IMR-90 (cell line): ENCODE results near the gene DHRS12.

Experiments
- BHLHE40 ChIP-seq: fragments of 150-350 bp; IDR thresholded peaks from 2 replicates; pipeline ENCODE4 v1.6.1; 2016; ENCODE audit warnings: mild to moderate bottlenecking, low read depth, low read length
- MXI1 ChIP-seq: IDR thresholded peaks from 2 replicates; pipeline ENCODE4 v1.6.1; 2012; ENCODE audit warnings: low read depth, mild to moderate bottlenecking, low read length, moderate library complexity, borderline replicate concordance
- POLR2A ChIP-seq: IDR thresholded peaks from 2 replicates; pipeline ENCODE4 v1.6.1; 2012; ENCODE audit warnings: mild to moderate bottlenecking, low read depth, low read length
- RFX5 ChIP-seq: IDR thresholded peaks from 2 replicates; pipeline ENCODE4 v1.8.0; 2012; ENCODE audit warnings: low read depth, mild to moderate bottlenecking, low read length, moderate library complexity
- SMC3 ChIP-seq: fragments of 150-350 bp; IDR thresholded peaks from 2 replicates; pipeline ENCODE4 v1.6.1; 2016; ENCODE audit warnings: low read depth, mild to moderate bottlenecking, antibody characterized with exemption, low read length, moderate library complexity
- TF ChIP-seq, protein P1 (sequence below): conservative IDR thresholded peaks from 2 replicates; pipeline ENCODE4 v1.5.1; 2012; ENCODE audit warnings: mild to moderate bottlenecking, low read depth, low read length, improper control_type of control experiment

- TF ChIP-seq BHLHE40 (no peak), RFX5 (no peak), POLR2A (no peak), SMC3 (no peak), MXI1 (no peak)
- TF ChIP-seq, protein P1, sequence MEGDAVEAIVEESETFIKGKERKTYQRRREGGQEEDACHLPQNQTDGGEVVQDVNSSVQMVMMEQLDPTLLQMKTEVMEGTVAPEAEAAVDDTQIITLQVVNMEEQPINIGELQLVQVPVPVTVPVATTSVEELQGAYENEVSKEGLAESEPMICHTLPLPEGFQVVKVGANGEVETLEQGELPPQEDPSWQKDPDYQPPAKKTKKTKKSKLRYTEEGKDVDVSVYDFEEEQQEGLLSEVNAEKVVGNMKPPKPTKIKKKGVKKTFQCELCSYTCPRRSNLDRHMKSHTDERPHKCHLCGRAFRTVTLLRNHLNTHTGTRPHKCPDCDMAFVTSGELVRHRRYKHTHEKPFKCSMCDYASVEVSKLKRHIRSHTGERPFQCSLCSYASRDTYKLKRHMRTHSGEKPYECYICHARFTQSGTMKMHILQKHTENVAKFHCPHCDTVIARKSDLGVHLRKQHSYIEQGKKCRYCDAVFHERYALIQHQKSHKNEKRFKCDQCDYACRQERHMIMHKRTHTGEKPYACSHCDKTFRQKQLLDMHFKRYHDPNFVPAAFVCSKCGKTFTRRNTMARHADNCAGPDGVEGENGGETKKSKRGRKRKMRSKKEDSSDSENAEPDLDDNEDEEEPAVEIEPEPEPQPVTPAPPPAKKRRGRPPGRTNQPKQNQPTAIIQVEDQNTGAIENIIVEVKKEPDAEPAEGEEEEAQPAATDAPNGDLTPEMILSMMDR, result no peak
Measured at GRCh38 chr13:51760592-51760991, 43.4 kb downstream of the DHRS12 start.
